GM12878 (cell line): Measurements from ENCODE around the gene MYL1. TPM values are rescaled to one million over a fixed set of nuclear protein-coding genes. Genes with fewer than 3 reads are reported as not detected.

Experiments used
- ATAC-seq: fragments of 200-7000 bp; cut with Tn5 transposase; 3 replicates; pipeline ENCODE4 v1.9.1; 2020; ENCODE audit warnings: mild to moderate bottlenecking, moderate library complexity
- BruUV-seq: library from RNA; stranded (reverse); fragments of 400-500 nt; replicated peaks from 2 replicates; lab custom pipeline; 2021; lab: Mats Ljungman, UMichigan
- CTCF ChIA-PET: fragments of 300-600 bp; sonication (Branson Sonifier 250); formaldehyde crosslinking; extraction: SDS; loops from one replicate; lab custom pipeline; 2021; ENCODE audit warnings: inconsistent platforms; lab: Yijun Ruan, JAX
- POLR2A ChIA-PET: fragments of 350-600 bp; formaldehyde crosslinking; extraction: SDS; loops from one replicate; lab custom pipeline; 2021; ENCODE audit warnings: inconsistent platforms; lab: Charles Lee
- RAD21 ChIA-PET: fragments of 300-600 bp; sonication (Branson Sonifier 250); formaldehyde crosslinking; loops from one replicate; lab custom pipeline; 2023; ENCODE audit warnings: antibody characterized with exemption; ENCODE audit not compliant: unreplicated experiment; lab: Charles Lee
- SMC1A ChIA-PET: fragments of 300-600 bp; sonication (Branson Sonifier 250); formaldehyde crosslinking; loops from one replicate; lab custom pipeline; 2023; ENCODE audit not compliant: unreplicated experiment, uncharacterized antibody; lab: Charles Lee
- DNase-seq: peaks from one replicate; pipeline ENCODE4 v3.0.0-alpha.2; 2011; ENCODE audit warnings: low read depth, low spot score
- FAIRE-seq: peaks from 3 replicates; lab custom pipeline; 2011; peaks lifted over from hg19 to GRCh38; lab: Jason Lieb, UNC
- H2AFZ ChIP-seq: 2 replicates; pipeline ENCODE4 v1.6.0; 2011; ENCODE audit warnings: low read depth, low read length, control low read depth; ENCODE audit not compliant: control insufficient read depth
- H3K27ac ChIP-seq: 2 replicates; pipeline ENCODE4 v1.5.1; 2011; ENCODE audit warnings: control low read depth; ENCODE audit not compliant: control insufficient read depth, insufficient read depth
- H3K27me3 ChIP-seq, 2 experiments: replicated peaks in 1 of 2; 2 replicates each; pipeline versions ENCODE4 v1.6.0 to v1.6.1; 2011; ENCODE audit warnings: low read length in 1 of 2; ENCODE audit not compliant: control insufficient read depth in 2 of 2, insufficient read depth in 2 of 2
- H3K36me3 ChIP-seq, 2 experiments: 2 replicates each; pipeline ENCODE4 v1.5.1; 2011; ENCODE audit warnings: low read length in 1 of 2; ENCODE audit not compliant: control insufficient read depth in 2 of 2, insufficient read depth in 2 of 2
- H3K4me1 ChIP-seq: 2 replicates; pipeline ENCODE4 v1.6.1; 2011; ENCODE audit warnings: mild to moderate bottlenecking, low read length, moderate library complexity, mixed read lengths; ENCODE audit not compliant: control insufficient read depth, insufficient read depth
- H3K4me2 ChIP-seq: 2 replicates; pipeline ENCODE4 v1.6.0; 2011; ENCODE audit warnings: control low read depth; ENCODE audit not compliant: control insufficient read depth, insufficient read depth
- H3K4me3 ChIP-seq: fragments of 200-600 bp; sonication (generic); 2 replicates; pipeline ENCODE4 v1.5.1; 2016
- H3K79me2 ChIP-seq: 2 replicates; pipeline ENCODE4 v1.6.0; 2011; ENCODE audit warnings: low read length; ENCODE audit not compliant: control insufficient read depth, insufficient read depth
- H3K9ac ChIP-seq: 2 replicates; pipeline ENCODE4 v1.8.0; 2011; ENCODE audit warnings: low read length, control low read depth, mixed read lengths; ENCODE audit not compliant: control insufficient read depth, insufficient read depth
- H3K9me3 ChIP-seq: replicated peaks from 3 replicates; pipeline ENCODE4 v1.5.1; 2011; ENCODE audit warnings: mild to moderate bottlenecking, low read length; ENCODE audit not compliant: control insufficient read depth, insufficient read depth
- H4K20me1 ChIP-seq: 2 replicates; pipeline ENCODE4 v1.6.0; 2011; ENCODE audit not compliant: control insufficient read depth, insufficient read depth
- ZBTB11 ChIP-seq: fragments of 450-650 bp; formaldehyde crosslinking; IDR thresholded peaks from 2 replicates; pipeline ENCODE4 v1.5.0; 2022; ENCODE audit warnings: mild to moderate bottlenecking, missing genetic modification characterization
- in situ Hi-C: fragments of 300-500 bp; cut with MboI; formaldehyde crosslinking; loops from 9 replicates; pipeline ENCODE4 v1.14.3; 2018; ENCODE audit warnings: mixed read lengths
- intact Hi-C: fragments of 100-400 bp; cut with micrococcal nuclease; formaldehyde crosslinking; loops from one replicate; pipeline ENCODE4 v1.14.2; 2022; ENCODE audit not compliant: unreplicated experiment
- polyA plus RNA-seq, 11 experiments: library from polyadenylated mRNA; depleted of rRNA in 4 of 11; unstranded in 6 of 11; stranded (reverse) in 5 of 11; fragments of >200 nt; fragmentation: Nextera tagmentation in 4 of 11; fragmentation: Illumina TruSeq in 1 of 11; extraction: Ambion mirVana in 4 of 11; extraction: Trizol in 1 of 11; gene quantifications; 1 replicate in 1 of 11; 2 replicates in 10 of 11; pipeline versions ENCODE4 v1.2.1 to v1.2.3, GENCODE V29; 2011 to 2016; ENCODE audit warnings: inconsistent platforms in 2 of 11, missing spikeins in 2 of 11, low read depth in 1 of 11
- total RNA-seq, 4 experiments: library from RNA; depleted of rRNA in 3 of 4; stranded (reverse); fragments of >200 nt in 3 of 4; fragmentation: Illumina TruSeq in 1 of 4; extraction: Trizol in 1 of 4; gene quantifications; 2 replicates each; pipeline versions ENCODE4 v1.2.1 to v1.2.3, GENCODE V29; 2013 to 2021
- TF ChIP-seq, protein P1 (sequence below): fragments of 450-650 bp; IDR thresholded peaks from 2 replicates; pipeline ENCODE4 v1.6.1; 2017; ENCODE audit warnings: antibody characterized with exemption, mild to moderate bottlenecking, moderate library complexity
- TF ChIP-seq, protein P2 (sequence below): IDR thresholded peaks from 2 replicates; pipeline ENCODE4 v1.6.1; 2012; ENCODE audit warnings: low read length, inconsistent platforms

The MYL1 gene
- total and polyA plus RNA-seq, 10 of the 15 experiments (the other 5 are each of a cell fraction or from before 2014, with no cell fraction given): 0.43 TPM; not detected in 9

- TF ChIP-seq, protein P1, sequence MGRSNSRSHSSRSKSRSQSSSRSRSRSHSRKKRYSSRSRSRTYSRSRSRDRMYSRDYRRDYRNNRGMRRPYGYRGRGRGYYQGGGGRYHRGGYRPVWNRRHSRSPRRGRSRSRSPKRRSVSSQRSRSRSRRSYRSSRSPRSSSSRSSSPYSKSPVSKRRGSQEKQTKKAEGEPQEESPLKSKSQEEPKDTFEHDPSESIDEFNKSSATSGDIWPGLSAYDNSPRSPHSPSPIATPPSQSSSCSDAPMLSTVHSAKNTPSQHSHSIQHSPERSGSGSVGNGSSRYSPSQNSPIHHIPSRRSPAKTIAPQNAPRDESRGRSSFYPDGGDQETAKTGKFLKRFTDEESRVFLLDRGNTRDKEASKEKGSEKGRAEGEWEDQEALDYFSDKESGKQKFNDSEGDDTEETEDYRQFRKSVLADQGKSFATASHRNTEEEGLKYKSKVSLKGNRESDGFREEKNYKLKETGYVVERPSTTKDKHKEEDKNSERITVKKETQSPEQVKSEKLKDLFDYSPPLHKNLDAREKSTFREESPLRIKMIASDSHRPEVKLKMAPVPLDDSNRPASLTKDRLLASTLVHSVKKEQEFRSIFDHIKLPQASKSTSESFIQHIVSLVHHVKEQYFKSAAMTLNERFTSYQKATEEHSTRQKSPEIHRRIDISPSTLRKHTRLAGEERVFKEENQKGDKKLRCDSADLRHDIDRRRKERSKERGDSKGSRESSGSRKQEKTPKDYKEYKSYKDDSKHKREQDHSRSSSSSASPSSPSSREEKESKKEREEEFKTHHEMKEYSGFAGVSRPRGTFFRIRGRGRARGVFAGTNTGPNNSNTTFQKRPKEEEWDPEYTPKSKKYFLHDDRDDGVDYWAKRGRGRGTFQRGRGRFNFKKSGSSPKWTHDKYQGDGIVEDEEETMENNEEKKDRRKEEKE: no peak
- no peak for TF ChIP-seq ZBTB11
Observed at GRCh38 chr2:210277133-210277532, 37.8 kb downstream of the MYL1 start (continued).

DNA sequence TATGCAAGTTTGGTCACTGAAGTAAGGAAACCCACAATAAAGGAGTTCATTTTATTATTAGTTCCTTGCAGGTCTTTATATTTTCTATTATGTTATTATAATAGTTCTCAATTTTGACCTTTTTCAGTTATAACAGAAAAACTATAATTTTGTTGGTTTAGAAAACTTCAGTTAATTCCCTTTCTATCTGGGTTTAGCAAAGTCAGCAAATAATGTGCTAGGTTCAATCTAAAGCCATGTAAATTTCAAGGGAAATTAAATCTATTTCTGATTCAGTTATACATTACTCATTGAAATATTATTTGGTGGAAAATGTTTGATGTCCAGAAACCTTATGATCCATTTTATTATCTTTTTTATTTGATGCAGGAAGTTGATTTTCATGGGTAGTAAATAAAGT is 43.7 kb downstream of the MYL1 start:
- Histone ChIP-seq H3K79me2 (no peaks in the 10 kb centered on the region), H3K4me3 (no peak overlapping the region), H3K9me3 (no peaks in the 10 kb centered on the region), H2AFZ (no peak overlapping the region), H3K27me3 (no peaks in the 10 kb centered on the region), H3K36me3 (no peaks in the 10 kb centered on the region), H3K27ac (no peak overlapping the region), H3K4me1 (no peaks in the 10 kb centered on the region), H3K4me2 (no peak overlapping the region), H3K9ac (no peak overlapping the region), H4K20me1 (no peaks in the 10 kb centered on the region)
- TF ChIP-seq, protein P2, sequence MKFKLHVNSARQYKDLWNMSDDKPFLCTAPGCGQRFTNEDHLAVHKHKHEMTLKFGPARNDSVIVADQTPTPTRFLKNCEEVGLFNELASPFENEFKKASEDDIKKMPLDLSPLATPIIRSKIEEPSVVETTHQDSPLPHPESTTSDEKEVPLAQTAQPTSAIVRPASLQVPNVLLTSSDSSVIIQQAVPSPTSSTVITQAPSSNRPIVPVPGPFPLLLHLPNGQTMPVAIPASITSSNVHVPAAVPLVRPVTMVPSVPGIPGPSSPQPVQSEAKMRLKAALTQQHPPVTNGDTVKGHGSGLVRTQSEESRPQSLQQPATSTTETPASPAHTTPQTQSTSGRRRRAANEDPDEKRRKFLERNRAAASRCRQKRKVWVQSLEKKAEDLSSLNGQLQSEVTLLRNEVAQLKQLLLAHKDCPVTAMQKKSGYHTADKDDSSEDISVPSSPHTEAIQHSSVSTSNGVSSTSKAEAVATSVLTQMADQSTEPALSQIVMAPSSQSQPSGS: no peak
- BruUV-seq: no TSS peak
- FAIRE-seq (no peak), ATAC-seq (no peak), DNase-seq (no peak)
- ChIA-PET CTCF (no interaction called here), POLR2A (no interaction called here), RAD21 (no interaction called here), SMC1A (no interaction called here)
- in situ Hi-C loops (no loop called here), intact Hi-C loops (no loop called here)
